Stimulated activated CD4-positive, alpha-beta T cell treated with anti-CD3 and anti-CD28 coated beads, TNF-alpha, amount 100 ng/mL, for 4 hours (primary cell): ENCODE results near the gene PTPRN2.

Experiments used
- DNase-seq, 3 experiments: peaks; one replicate each; pipeline ENCODE4 v3.0.0-alpha.2; 2020; ENCODE audit warnings: low read depth in 3 of 3

PTPRN2 gene

GRCh38 chr7:158097453-158098124 lies 490.0 kb downstream of the PTPRN2 start:
- DNase-seq, result no peak

GRCh38 chr7:158097106-158097452 lies 490.5 kb downstream of the PTPRN2 start:
- no peak for DNase-seq

- DNase-seq, result no peak
Measured at GRCh38 chr7:158096582-158096981, 491.0 kb downstream of the PTPRN2 start.

- DNase-seq, result no peak
Measured at GRCh38 chr7:158094671-158095226, 492.9 kb downstream of the PTPRN2 start.

GRCh38 chr7:158094046-158094445 lies 493.6 kb downstream of the PTPRN2 start:
- no peak for DNase-seq

GRCh38 chr7:158093156-158093796 lies 494.3 kb downstream of the PTPRN2 start:
- DNase-seq, result no peak

GRCh38 chr7:158087196-158087595 lies 500.4 kb downstream of the PTPRN2 start:
- DNase-seq, result no peak

- DNase-seq, result no peak
Measured at GRCh38 chr7:158085741-158086695, 501.6 kb downstream of the PTPRN2 start.

- DNase-seq, result no peak
Measured at GRCh38 chr7:158084555-158084954, 503.1 kb downstream of the PTPRN2 start.

- DNase-seq, result no peak
Measured at GRCh38 chr7:158083526-158084310, 503.9 kb downstream of the PTPRN2 start.

- DNase-seq, result no peak
Measured at GRCh38 chr7:158082761-158083160, 504.9 kb downstream of the PTPRN2 start.

- no peak for DNase-seq
Measured at GRCh38 chr7:158080899-158081445, 506.7 kb downstream of the PTPRN2 start.

GRCh38 chr7:158077934-158078910 lies 509.4 kb downstream of the PTPRN2 start:
- DNase-seq, result no peak

- DNase-seq, result no peak
Measured at GRCh38 chr7:158077151-158077840, 510.3 kb downstream of the PTPRN2 start.

- DNase-seq, result no peak
Measured at GRCh38 chr7:158076656-158077055, 511.0 kb downstream of the PTPRN2 start.

- no peak for DNase-seq
Measured at GRCh38 chr7:158076215-158076614, 511.4 kb downstream of the PTPRN2 start.

GRCh38 chr7:158075633-158076001 lies 512.0 kb downstream of the PTPRN2 start:
- DNase-seq, result no peak

- no peak for DNase-seq
Measured at GRCh38 chr7:158074896-158075632, 512.6 kb downstream of the PTPRN2 start.
